ENCODE results near the gene RASGRF2.
"Not testable (repeated sequence)": the region's sequence is repeated elsewhere in the genome, so short reads cannot be mapped to it uniquely, and the experiment has no call there.

RASGRF2 gene

GRCh38 chr5:81068635-81069034, 108.5 kb downstream of the RASGRF2 start:
- no peak for DNase-seq (ENCODE audit: low read depth in 2 of 2)

DNA sequence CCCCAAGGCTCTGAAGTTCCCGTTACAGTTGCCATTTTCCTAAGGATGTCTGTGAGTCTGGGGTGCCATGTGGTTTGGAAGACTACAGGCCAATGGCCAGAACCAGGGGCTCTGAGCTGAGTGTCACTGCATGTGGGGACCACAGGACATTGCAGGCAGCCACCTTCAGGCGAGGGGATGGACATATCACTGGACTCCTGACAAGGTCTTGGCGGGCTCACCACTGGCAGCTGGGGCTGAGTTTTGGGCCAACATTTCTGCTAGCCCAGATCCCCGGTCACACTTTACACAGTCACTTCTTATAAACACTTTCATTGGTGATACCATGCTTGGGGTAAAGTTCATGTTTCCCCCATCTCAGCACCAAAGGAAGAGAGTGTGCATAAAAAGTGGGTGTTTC, 109.8 kb downstream of the RASGRF2 start:
- DNase-seq (ENCODE audit: low read depth in 2 of 2), result no peak

DNA sequence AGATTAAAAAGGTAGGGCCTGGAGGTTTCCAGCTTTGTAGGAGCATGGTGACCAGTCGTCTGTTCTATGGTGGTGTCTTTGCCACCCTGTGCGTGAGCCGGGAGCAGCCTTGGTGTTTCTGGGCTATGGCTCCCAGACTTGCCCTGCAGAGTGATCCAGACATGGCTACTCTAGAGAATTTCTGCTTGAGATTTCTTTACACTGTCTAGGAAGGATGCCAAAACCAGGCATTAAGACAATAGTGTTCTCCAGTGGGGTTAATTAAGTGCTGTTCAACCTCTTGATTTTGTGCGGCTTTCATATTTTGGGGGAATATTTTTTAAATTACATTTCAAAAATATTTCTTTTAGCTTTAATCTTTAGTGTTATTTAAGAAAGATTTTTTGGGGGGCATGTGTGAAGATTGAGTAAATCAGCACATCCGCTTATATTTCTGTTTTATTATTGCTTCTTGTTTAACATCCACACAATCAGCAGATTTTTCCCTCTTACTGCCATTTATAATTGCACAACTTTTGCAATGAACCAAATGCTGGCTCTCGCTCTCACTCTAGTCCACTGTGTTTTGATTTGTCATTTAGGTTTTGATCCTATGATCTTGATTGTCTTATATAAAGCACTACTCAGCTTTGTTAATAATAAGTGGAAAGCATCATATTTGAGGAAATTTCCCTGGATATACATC, 110.5 kb downstream of the RASGRF2 start:
- no peak for DNase-seq (ENCODE audit: low read depth in 2 of 2)

DNA sequence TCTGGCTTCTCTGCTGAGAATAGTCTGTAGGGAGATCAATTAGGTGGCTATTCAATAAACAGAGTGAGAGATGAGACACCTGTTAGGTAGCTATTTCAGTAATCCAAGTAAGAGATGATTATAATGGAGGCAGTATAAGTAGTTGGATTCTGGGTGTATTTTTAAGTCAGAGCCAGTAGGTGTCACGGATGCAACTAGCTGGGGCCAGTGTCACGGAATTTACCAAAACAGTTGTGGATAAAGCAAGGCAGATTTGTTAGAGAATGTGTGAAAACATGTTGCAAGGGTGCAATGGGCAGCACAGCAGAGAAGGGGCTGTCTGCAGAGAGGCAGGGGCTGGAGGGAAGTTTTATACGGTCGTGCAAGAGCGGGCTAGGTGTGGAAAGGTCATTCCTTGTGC, 114.9 kb downstream of the RASGRF2 start:
- DNase-seq (ENCODE audit: low read depth in 2 of 2), result no peak

GRCh38 chr5:81077105-81077504, 116.9 kb downstream of the RASGRF2 start:
- DNase-seq (ENCODE audit: low read depth in 2 of 2), result no peak

GRCh38 chr5:81078930-81079329, 118.8 kb downstream of the RASGRF2 start:
- no peak for DNase-seq (ENCODE audit: low read depth in 2 of 2)

GRCh38 chr5:81080809-81081460, 120.8 kb downstream of the RASGRF2 start:
- DNase-seq (ENCODE audit: low read depth in 2 of 2), result no peak

- DNase-seq (ENCODE audit: low read depth in 2 of 2), result no peak
Measured at GRCh38 chr5:81081461-81081835, 121.3 kb downstream of the RASGRF2 start.

- no peak for DNase-seq (ENCODE audit: low read depth in 2 of 2)
Measured at GRCh38 chr5:81086881-81087281, 126.7 kb downstream of the RASGRF2 start.

GRCh38 chr5:81091199-81091598, 131.0 kb downstream of the RASGRF2 start:
- no peak for DNase-seq (ENCODE audit: low read depth in 2 of 2)

DNA sequence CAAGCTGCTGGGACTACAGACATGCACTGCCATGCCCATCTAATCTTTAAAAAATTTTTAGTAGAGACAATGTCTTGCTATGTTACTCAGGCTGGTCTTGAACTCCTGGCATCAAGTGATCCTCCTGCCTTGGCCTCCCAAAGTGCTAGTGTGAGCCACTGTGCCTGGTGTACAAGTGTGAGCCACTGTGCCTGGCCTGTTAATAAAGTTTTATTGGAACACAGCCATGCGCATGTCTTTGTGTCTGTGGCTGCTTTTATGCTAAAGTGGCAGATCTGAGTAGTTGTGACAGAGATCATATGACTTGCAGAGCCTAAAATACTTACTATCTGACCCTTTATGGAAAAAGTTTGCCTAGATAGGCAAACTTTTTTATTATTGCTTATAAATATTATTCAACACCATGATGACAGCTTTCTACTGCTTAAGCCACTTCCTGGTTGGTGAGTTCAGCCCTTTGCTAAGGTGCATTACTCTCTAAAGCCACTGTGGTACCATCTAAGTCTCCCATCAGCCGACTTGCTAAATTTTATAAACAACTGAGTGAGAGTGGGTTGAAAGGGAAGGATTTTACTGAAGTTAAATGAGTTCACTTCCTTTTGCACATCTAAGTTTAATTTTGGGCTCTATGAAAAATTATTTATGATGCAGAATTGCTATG, 133.5 kb downstream of the RASGRF2 start:
- DNase-seq (ENCODE audit: low read depth in 2 of 2), result no peak

DNA sequence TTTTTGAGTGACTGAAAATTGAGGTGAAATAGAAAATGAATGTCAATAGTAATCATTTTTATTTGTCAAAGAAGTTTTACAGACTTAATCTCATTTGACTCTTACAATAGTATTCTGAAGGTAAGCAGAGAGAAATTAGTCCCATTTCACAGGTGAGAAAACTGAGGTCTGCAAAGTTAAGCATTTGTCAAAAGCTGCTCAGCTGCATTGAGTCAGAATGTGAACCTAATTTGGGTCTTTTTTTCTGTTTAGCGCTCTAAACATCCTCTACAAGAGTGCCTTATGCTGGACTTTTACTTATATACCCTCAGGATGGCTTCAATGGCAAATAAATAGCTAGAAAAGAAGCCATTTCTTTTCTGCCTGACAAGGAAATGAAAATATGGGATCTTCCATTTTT, 135.7 kb downstream of the RASGRF2 start:
- DNase-seq (ENCODE audit: low read depth in 2 of 2), result no peak

DNA sequence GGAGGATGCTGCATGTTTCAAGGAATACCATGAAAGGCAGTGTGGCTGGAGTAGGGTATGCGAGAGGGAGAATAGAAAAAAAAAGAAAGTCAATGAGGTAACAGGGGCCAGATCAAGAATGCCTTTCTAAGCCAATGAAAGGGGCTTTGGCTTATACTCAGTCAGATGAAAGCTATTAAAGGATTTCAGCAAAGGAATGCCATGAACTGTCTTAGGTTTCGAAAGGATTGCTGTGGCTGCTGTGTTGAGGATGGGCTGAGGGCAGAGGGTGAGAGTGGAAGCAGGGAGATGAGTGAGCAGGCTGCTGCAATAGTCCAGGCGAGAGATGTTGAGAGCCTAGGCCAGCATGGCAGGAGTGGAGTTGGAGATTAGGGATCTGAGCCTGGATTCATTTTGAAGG, 137.6 kb downstream of the RASGRF2 start:
- DNase-seq (ENCODE audit: low read depth in 2 of 2), result no peak

DNA sequence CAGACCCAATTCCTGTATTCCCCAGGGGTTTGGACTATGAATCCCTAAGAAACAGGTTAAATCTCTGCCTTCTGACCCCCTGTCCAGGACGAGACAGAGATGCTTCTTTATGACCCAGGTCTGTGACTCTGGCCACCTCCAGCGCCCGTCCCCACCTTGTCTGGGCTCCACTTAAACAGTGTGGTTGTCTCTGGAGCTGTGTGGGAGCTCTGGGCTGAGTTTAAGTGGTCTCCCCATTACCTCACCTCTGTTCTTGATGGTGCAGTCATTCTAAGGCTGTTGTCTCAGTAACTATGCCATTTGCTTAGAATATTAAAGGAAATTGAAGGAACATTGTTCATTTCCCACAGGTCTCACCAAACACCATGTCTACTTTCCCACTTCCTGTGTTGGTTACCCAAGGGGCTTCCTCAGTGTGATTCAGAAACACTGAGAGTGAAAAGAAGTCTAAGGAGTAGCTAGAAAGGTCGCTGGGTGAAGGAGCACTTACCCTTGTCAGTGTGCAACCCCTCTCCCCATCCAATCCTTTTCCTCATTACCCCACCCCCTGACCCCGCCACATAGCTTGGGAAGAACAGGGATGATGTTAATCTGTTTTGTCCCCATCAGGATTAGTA, 145.2 kb downstream of the RASGRF2 start:
- no peak for DNase-seq (ENCODE audit: low read depth in 2 of 2)

DNA sequence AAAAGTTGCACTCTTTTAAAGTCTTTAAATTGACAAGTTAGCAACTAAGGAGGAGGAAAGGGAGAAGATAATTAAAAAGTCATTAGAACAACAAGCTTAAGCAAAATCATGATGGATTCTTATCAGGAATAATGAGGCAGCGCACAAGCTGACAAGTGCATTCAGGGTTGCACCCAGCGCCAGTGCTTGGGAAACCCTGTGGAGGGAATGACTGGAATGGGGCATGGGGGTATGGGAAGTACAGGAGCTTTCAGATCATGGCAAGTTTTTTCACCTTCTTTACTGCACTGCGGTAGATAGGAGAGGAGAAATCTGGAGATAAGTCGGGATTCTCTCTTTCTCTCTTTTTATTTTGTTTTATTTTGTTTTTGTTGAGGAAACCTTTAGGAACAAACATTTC, 155.1 kb downstream of the RASGRF2 start:
- no peak for DNase-seq (ENCODE audit: low read depth in 2 of 2)

- no peak for DNase-seq (ENCODE audit: low read depth in 2 of 2)
Measured at GRCh38 chr5:81117566-81117965, 157.4 kb downstream of the RASGRF2 start.

- DNase-seq (ENCODE audit: low read depth in 2 of 2), result no peak
Measured at GRCh38 chr5:81121273-81121672, 161.1 kb downstream of the RASGRF2 start.

- no peak for DNase-seq (ENCODE audit: low read depth in 2 of 2)
Measured at GRCh38 chr5:81121836-81122630, 161.9 kb downstream of the RASGRF2 start.

GRCh38 chr5:81124689-81125088, 164.5 kb downstream of the RASGRF2 start:
- DNase-seq (ENCODE audit: low read depth in 2 of 2), result not testable (repeated sequence)

- DNase-seq (ENCODE audit: low read depth in 2 of 2), result no peak
Measured at GRCh38 chr5:81125959-81126358, 165.8 kb downstream of the RASGRF2 start.

GRCh38 chr5:81128416-81128815, 168.3 kb downstream of the RASGRF2 start:
- no peak for DNase-seq (ENCODE audit: low read depth in 2 of 2)

GRCh38 chr5:81132381-81132780, 172.2 kb downstream of the RASGRF2 start:
- DNase-seq (ENCODE audit: low read depth in 2 of 2), result no peak

Measured in activated CD8-positive, alpha-beta memory T cell treated with anti-CD3 and anti-CD28 coated beads for 4 hours (primary cell).